B cell (primary cell): Measurements from ENCODE around the gene LRRC25.

Source experiments
- CTCF ChIP-seq: fragments of 200-600 bp; IDR thresholded peaks from one replicate; pipeline ENCODE4 v1.8.0; 2022; ENCODE audit warnings: antibody characterized with exemption, mild to moderate bottlenecking
- EZH2 ChIP-seq: IDR thresholded peaks from 2 replicates; pipeline ENCODE4 v1.6.1; 2012; ENCODE audit warnings: borderline replicate concordance, low read depth, mild to moderate bottlenecking, moderate library complexity, low read length; ENCODE audit not compliant: insufficient read depth, poor library complexity, severe bottlenecking

GRCh38 chr19:18385675-18386542, 11.5 kb downstream of the LRRC25 start, which contains the start of gene GDF15:
- peak; percentile 76 for TF ChIP-seq CTCF
- no peak for TF ChIP-seq EZH2
